HG03045 (cell line): ENCODE results near the gene KRT5.
"Not testable (repeated sequence)": the region's sequence is repeated elsewhere in the genome, so short reads cannot be mapped to it uniquely, and the experiment has no call there.

Experiments
- ATAC-seq: cut with Tn5 transposase; IDR thresholded peaks from one replicate; pipeline ENCODE4 v1.9.1; 2021; ENCODE audit warnings: mild to moderate bottlenecking, moderate library complexity; ENCODE audit not compliant: unreplicated experiment

Gene KRT5

DNA sequence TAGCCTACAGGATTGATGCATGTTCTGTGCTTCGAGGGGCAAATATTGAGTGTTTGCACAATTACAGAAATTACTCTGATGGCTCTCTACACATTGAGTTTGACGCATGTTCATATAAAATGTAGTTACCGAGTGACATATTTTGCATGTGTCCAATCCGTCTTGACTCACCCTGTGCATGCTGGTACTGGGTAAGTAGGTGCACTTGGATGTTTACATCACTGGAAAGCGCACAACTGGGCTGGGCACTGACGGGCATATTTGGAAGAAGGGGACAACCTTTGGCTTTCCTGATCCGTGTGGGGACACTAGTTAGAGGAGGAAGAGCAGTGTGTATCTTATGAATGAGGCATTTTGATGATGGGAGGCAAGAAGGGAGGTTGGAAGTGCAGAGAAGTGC is 22.2 kb downstream of the KRT5 start:
- ATAC-seq = no peak

GRCh38 chr12:52496590-52497071 is 23.6 kb downstream of the KRT5 start:
- ATAC-seq = no peak

- no peak for ATAC-seq
Observed at GRCh38 chr12:52496054-52496453, 24.1 kb downstream of the KRT5 start.

- no peak for ATAC-seq
Observed at GRCh38 chr12:52495389-52495788, 24.8 kb downstream of the KRT5 start.

- no peak for ATAC-seq
Observed at GRCh38 chr12:52494518-52494917, 25.7 kb downstream of the KRT5 start.

DNA sequence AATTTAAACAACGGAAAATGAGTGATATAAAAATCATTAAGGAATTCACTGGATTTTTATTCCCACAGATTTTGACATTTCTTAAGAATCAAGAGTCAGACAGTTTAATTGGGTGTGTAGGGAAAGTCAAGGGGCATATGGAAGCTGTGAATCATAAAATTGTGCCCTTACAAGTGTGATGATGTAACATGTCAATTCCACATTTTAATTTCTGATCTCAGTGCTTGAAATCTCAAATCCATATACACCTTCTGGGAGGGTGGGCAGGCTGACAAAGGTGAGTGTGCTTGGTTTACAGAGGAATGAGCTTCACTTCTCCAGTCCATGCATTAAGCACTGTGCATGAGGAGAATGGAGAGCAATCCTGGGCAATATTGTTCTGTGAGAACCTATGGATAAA is 26.1 kb downstream of the KRT5 start:
- ATAC-seq = no peak

DNA sequence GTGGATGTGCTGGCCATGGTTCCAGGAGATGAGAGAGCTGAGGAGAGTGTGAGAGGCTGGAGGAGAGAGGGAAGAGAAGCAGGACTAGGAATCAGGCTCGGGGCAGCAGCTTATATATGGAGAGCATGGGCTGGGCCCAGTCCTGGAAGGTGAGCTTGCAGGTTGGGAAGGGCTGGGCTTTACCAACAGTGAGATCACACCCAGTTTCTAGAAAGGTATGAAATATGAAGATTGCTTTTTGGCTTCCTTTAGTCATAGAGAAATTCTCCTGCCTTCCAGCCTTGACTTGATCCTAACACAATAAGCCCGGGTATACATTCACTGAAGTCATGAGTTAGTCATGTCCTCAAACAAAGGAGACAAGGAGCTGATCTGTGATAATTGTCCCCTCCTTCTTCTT is 27.0 kb downstream of the KRT5 start, which contains the start of gene KRT6A:
TSS of gene KRT6A (minus strand) at position 86 of the 400 bp plus-strand sequence. CDS start at position 17, 69 bp downstream.
- ATAC-seq = no peak

GRCh38 chr12:52492405-52492804 is 27.8 kb downstream of the KRT5 start:
- ATAC-seq = not testable (repeated sequence)

- not testable (repeated sequence) for ATAC-seq
Observed at GRCh38 chr12:52491495-52491894, 28.7 kb downstream of the KRT5 start.

- ATAC-seq = no peak
Observed at GRCh38 chr12:52488736-52489135, 31.5 kb downstream of the KRT5 start.

DNA sequence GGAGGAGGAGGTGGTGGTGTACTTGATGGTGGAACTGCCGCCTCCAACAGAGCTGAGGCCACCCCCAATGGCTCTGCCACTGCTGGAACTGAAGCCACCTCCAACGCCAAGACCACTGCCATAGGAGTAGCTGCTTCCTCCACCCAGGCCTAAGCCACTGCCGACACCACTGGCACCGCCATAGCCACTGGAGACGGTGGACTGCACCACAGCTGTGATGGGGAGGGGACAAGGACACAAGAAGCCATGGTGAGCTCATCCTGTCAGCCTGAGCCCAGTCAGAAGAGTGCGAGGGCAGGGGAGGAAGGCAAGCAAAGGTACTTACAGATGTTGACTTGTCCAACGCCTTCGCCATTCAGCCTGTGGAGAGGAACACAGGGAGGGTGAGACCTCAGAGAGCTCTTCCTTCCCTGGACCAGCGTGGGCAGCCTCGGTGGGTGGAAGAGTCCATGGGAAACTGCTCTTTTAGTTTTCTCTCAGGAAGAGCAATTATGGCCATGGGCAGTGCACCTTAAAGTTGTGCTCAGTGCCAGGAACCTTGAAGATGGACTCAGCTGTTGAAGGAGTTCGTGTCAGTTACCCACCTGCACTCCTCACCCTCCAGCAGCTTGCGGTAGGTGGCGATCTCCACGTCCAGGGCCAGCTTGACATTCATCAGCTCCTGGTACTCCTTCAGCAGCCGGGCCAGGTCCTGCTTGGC is 32.3 kb downstream of the KRT5 start:
- ATAC-seq = not testable (repeated sequence)

DNA sequence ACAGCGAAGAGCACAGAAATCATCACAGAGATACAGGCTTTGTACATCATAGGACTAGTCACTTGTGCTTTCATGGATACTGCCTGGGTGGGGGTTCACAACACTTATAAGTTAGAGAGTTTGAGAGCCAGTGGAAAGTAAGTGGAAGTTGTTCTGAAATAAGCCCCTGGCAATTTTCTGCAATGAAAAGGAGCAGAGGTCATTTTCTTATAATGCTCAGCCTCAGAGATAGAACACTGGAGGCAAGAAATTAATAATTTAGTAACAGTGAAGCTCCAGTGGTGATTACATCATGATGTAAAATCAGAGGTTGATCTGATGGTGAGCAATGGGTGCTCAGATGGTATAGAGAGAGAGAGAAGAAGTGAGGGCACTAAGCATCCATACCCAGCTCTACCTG is 33.0 kb downstream of the KRT5 start:
- no peak for ATAC-seq

DNA sequence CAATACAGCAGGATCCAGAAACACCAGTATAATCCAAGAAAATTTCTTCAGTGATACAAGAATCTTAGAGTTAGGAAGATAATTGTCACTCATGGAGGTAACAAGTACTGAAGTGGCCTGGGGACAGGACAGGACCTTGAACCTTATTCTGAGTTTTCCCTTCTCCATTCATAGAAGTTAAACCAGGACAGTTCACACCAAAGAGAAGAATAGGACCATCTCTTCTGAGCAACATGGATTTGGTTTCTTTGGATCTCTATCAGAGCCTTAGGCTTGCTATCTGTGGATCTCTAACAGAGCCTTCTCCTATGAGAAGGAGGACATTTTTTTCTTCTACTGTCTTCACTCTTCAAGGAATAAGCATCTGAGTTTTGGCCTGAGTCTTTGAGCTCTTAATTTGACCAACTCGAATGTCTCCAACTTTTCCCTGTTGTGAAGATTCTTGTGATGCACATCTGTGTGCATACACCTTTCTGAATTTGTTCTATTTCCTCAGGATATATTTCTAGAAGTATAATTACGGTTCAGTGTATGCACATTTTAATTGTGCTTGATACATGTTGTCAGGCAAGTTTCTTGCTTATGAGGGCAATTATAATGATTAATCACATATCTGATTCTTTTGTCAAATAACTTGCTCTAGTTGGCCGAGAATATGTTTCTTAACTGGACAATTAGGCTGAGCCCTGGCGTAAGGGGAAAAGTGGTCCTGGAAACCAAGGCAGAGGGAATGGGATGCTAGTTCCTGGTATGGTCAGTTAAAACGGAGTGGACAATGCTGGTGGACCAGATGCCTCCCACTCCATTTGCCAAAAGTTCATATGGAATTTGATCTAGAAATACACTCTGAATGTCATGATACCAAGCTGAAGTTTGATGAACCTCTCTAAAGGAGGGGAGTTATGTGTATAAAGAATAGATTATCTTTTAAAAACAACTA is 33.8 kb downstream of the KRT5 start:
- ATAC-seq = no peak

GRCh38 chr12:52480073-52480472 is 40.1 kb downstream of the KRT5 start:
- ATAC-seq = no peak

DNA sequence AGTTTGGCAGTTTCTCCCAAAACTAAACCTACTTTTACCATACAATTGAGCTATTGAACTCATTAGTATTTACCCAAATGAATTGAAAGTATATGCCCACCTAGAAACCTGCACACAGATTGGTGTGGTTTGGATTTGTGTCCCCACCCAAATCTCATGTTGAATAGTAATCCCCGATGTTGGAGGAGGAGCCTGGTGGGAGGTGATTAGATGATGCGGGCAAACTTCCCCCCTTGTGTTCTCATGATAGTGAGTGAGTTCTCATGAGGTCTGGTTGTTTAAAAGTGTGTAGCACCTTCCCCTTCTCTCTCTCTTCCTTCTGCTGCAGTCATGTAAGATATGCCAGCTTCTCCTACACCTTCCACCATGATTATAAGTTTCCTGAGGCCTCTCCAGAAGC is 42.5 kb downstream of the KRT5 start:
- ATAC-seq = no peak

- no peak for ATAC-seq
Observed at GRCh38 chr12:52474212-52474611, 46.0 kb downstream of the KRT5 start.

DNA sequence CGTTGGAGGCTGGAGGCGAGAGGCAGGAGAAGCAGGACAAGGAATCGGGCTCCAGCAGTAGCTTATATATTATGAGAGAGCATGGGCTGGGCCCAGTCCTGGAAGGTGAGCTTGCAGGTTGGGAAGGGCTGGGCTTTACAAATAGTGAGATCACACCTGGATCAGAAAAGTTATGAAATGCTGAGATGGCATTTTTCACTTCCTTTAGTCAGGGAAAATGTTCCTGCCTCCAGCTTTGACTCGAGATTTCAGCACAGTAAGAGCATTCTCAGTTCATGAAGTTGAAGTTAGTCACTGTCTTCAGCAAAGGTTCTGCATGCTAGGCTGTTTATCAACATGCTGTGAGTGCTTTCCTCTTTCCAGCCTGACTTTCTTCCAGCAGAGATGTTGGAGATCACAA is 46.4 kb downstream of the KRT5 start, which contains the start of gene KRT6C:
TSS of gene KRT6C (minus strand) at position 38 of the 400 bp plus-strand sequence. CDS start 68 bp downstream, outside the sequence.
- ATAC-seq = no peak

DNA sequence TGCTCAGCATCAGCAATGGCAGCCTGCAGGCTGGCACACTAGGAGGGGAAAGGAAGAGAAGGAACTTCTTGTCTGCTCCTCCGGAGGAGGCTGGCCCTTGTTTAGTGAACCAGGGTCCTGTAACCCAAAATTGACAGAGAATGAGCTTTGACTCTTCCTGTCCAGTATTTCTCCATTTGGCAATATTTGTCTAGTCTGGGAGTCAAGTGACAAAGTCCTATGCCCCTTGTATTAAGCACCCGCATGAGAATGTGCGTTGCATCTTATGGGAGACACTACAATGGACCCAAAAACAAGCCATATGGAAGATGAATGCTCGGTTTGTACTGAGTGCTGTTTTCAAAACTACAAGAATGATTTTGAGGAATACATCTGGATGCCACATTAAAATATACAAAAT is 50.3 kb downstream of the KRT5 start:
- ATAC-seq = no peak

DNA sequence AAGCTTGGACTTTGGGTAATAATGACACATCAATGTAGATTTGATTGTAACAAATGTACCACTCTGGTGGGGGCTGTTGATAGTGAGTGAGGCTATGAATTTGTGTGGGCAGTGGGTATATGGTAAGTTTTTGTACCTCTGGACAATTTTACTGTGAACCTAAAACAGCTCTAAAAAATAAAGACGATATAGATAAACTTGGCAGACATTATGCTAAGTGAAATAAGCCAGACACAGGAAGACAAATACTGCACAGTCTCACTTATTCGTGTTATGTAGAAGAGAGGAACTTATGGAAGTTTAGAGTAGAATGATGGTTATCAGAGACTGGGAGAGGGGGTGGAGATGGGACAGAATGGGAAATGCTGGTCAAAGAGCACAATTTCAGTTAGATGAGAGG is 55.3 kb downstream of the KRT5 start:
- ATAC-seq = no peak
